ENCODE data around the gene RETREG3. TPM values are rescaled to one million over a fixed set of nuclear protein-coding genes. Genes with fewer than 3 reads are reported as not detected.

Gene RETREG3
- total RNA-seq, 1 donor from 2014 or later = 48.7 TPM

GRCh38 chr17:42574463-42574862, 34.7 kb downstream of the RETREG3 start:
- Mint-ChIP-seq H3K9me3 (no peaks in the 10 kb centered on the region), H3K36me3 (ENCODE audit: low read depth) (peaks cover 19% of the 10 kb centered on the region), H3K27ac (ENCODE audit: unreplicated experiment) (no peak overlapping the region), H3K27me3 (ENCODE audit: low read depth) (no peaks in the 10 kb centered on the region), H3K4me3 (no peak overlapping the region), H3K4me1 (peaks cover 37% of the 10 kb centered on the region)
- no peak for DNase-seq (ENCODE audit: low read depth, low spot score)
- TF ChIP-seq CTCF (conservative IDR thresholded peaks at IDR 0.05) = no peak

GRCh38 chr17:42573095-42573494, 36.1 kb downstream of the RETREG3 start:
- Mint-ChIP-seq H3K4me3 (peak overlapping the region; percentile 81), H3K27ac (ENCODE audit: unreplicated experiment) (no peak overlapping the region), H3K4me1 (peaks cover 30% of the 10 kb centered on the region), H3K9me3 (no peaks in the 10 kb centered on the region), H3K36me3 (ENCODE audit: low read depth) (peaks cover 19% of the 10 kb centered on the region), H3K27me3 (ENCODE audit: low read depth) (no peaks in the 10 kb centered on the region)
- DNase-seq (ENCODE audit: low read depth, low spot score) = no peak
- TF ChIP-seq CTCF (conservative IDR thresholded peaks at IDR 0.05) = no peak

GRCh38 chr17:42571435-42572225, 37.5 kb downstream of the RETREG3 start:
- no peak for DNase-seq (ENCODE audit: low read depth, low spot score)
- H3K4me1 Mint-ChIP-seq = peaks cover 23% of the 10 kb centered on the region
- H3K36me3 Mint-ChIP-seq (ENCODE audit: low read depth) = peaks cover 22% of the 10 kb centered on the region
- H3K4me3 Mint-ChIP-seq = peak overlapping the region; percentile 79
- H3K27me3 Mint-ChIP-seq (ENCODE audit: low read depth) = no peaks in the 10 kb centered on the region
- H3K9me3 Mint-ChIP-seq = no peaks in the 10 kb centered on the region
- TF ChIP-seq CTCF (conservative IDR thresholded peaks at IDR 0.05) = no peak
- H3K27ac Mint-ChIP-seq (ENCODE audit: unreplicated experiment) = no peak overlapping the region

GRCh38 chr17:42568341-42569111, 40.6 kb downstream of the RETREG3 start:
- Mint-ChIP-seq H3K27me3 (ENCODE audit: low read depth) (no peaks in the 10 kb centered on the region), H3K27ac (ENCODE audit: unreplicated experiment) (no peak overlapping the region), H3K36me3 (ENCODE audit: low read depth) (peaks cover 12% of the 10 kb centered on the region)

More at GRCh38 chr17:42568341-42569111, 40.6 kb downstream of the RETREG3 start:
- no peak for TF ChIP-seq CTCF (conservative IDR thresholded peaks at IDR 0.05)
- Mint-ChIP-seq H3K9me3 (no peaks in the 10 kb centered on the region), H3K4me1 (peaks cover 14% of the 10 kb centered on the region), H3K4me3 (peak overlapping the region; percentile 94)
- no peak for DNase-seq (ENCODE audit: low read depth, low spot score)
